Stimulated activated naive B cell treated with anti-CD40 and anti-IgM and Interleukin-4, amounts not matched to agents 10 μg/mL and 1 μg/mL and 100 μg/mL, for 72 hours (primary cell): ENCODE data around the gene HADH.
"Not testable (repeated sequence)": the region's sequence is repeated elsewhere in the genome, so short reads cannot be mapped to it uniquely, and the experiment has no call there.

Experiments
- ATAC-seq, 2 donors: fragments of 150-1000 bp; cut with Tn5 transposase; replicated peaks; 2 replicates each; pipeline ENCODE4 v1.10.0; 2021; ENCODE audit warnings: moderate library complexity in 1 of 2
- DNase-seq: peaks from one replicate; pipeline ENCODE4 v3.0.0; 2021
- H3K27ac Mint-ChIP-seq: one replicate; pipeline ENCODE4 v1.8.0; 2022; ENCODE audit warnings: mild to moderate bottlenecking, mixed read lengths
- H3K27me3 Mint-ChIP-seq, 2 donors: one replicate each; pipeline ENCODE4 v1.8.0; 2022; ENCODE audit warnings: mixed read lengths in 2 of 2
- H3K36me3 Mint-ChIP-seq, 2 donors: one replicate each; pipeline ENCODE4 v1.8.0; 2022; ENCODE audit warnings: mixed read lengths in 2 of 2, mild to moderate bottlenecking in 1 of 2
- H3K4me1 Mint-ChIP-seq, 2 donors: one replicate each; pipeline ENCODE4 v1.8.0; 2022; ENCODE audit warnings: mixed read lengths in 2 of 2, mild to moderate bottlenecking in 1 of 2
- H3K4me3 Mint-ChIP-seq, 2 donors: one replicate each; pipeline ENCODE4 v1.8.0; 2022; ENCODE audit warnings: mild to moderate bottlenecking in 2 of 2, mixed read lengths in 2 of 2, moderate library complexity in 1 of 2
- H3K9me3 Mint-ChIP-seq, 2 donors: one replicate each; pipeline ENCODE4 v1.8.0; 2022; ENCODE audit warnings: mixed read lengths in 2 of 2, mild to moderate bottlenecking in 1 of 2

Gene HADH

DNA sequence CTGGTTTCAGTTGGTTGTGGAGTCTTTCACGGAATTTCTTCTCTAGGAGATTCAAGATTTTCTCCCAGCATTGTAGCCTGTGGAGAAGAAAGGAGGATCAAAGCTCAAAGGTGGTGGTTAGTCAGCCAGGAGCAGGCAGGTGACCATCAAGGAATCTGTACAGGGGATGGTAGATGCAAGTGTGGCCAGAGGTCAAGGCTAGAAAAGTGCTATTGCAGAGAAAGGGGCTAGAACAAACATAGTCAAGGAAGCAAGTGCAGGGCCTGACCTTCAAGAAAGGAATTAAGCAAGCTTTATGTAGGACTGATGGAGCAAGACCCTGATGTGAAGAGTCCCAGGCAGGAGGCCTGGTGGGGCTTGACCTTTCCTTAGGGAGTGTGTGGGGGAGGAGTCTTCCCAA, 16.1 kb downstream of the HADH start:
- peaks cover 22 to 25% of the 10 kb centered on the region in 2 donors for H3K36me3 Mint-ChIP-seq
- H3K4me3 Mint-ChIP-seq: no peak overlapping the region
- no peak for ATAC-seq
- no peak overlapping the region for H3K27ac Mint-ChIP-seq
- H3K9me3 Mint-ChIP-seq: no peaks in the 10 kb centered on the region
- DNase-seq: no peak
- no peaks in the 10 kb centered on the region for H3K27me3 Mint-ChIP-seq
- peaks cover 12 to 25% of the 10 kb centered on the region in 2 donors for H3K4me1 Mint-ChIP-seq

DNA sequence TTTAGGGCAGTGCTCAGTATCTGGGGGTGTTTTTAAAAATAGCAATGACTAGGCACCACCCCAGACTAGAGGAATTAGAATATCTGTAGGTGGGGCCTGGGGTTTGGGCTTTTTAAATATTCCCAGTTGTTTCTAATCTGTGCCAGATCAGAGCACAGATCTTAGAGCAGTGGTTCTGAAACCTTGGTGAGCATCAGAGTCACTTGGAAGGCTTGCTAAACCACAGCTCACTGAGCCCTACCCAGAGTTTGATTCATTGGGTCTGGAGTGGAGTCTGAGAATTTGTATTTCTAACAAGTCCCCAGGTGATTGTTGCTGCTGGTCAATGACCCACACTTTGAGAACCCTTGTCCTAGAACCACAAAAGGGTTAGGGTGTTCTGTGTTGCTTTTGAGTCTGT, 16.7 kb downstream of the HADH start:
- ATAC-seq (peak in 1 of 2 donors; percentile 27), DNase-seq (no peak)
- H3K27me3 Mint-ChIP-seq: no peaks in the 10 kb centered on the region
- H3K9me3 Mint-ChIP-seq: no peaks in the 10 kb centered on the region
- peaks cover 11 to 25% of the 10 kb centered on the region in 2 donors for H3K4me1 Mint-ChIP-seq
- peaks cover 24 to 26% of the 10 kb centered on the region in 2 donors for H3K36me3 Mint-ChIP-seq
- no peak overlapping the region for H3K4me3 Mint-ChIP-seq
- no peak overlapping the region for H3K27ac Mint-ChIP-seq

DNA sequence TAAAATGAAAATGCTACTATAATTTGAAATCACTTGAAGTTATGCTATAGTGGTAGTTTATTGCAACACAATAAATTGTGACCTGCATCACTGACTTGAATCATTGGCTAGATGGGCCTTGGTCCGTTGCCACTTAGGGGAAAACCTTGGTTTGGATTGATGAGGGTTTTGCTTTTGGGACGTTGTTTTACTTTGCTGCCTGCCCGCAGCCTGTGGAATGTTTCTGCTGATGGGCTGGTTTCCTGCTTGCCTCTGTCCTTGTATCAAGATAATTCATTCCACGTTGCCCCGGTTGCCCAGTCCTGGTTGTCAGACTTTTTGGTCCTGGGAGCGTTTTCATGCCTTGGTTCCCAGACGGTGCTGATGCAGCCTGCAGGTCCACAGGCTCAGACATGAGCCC, 18.3 kb downstream of the HADH start:
- ATAC-seq (no peak), DNase-seq (no peak)
- no peak overlapping the region for H3K4me3 Mint-ChIP-seq
- peaks cover 12 to 31% of the 10 kb centered on the region in 2 donors for H3K4me1 Mint-ChIP-seq
- H3K27ac Mint-ChIP-seq: no peak overlapping the region
- H3K36me3 Mint-ChIP-seq: peaks cover 24 to 34% of the 10 kb centered on the region in 2 donors
- no peaks in the 10 kb centered on the region for H3K27me3 Mint-ChIP-seq
- H3K9me3 Mint-ChIP-seq: no peaks in the 10 kb centered on the region

DNA sequence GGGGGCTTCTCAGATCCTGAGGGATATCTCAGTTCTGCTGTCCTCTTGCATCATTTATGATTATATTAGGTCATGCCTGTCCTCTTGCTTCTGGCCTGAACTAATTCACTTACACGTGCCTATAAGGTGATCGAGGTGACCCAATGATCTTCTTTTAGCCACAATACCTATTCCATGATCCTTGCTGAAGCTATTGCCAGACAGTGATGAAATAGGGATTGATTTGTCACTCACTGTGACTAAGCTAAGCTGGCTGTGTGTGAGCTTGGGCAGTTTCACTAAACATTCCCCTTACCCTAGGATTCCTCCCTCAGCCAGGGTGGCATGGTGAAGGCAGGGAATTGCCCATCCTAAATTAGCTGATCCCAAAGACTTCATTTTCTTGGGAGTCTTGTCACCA, 19.0 kb downstream of the HADH start:
- Mint-ChIP-seq H3K27me3 (no peaks in the 10 kb centered on the region), H3K36me3 (peaks cover 21 to 34% of the 10 kb centered on the region in 2 donors), H3K27ac (peak overlapping the region; percentile 32), H3K9me3 (no peaks in the 10 kb centered on the region), H3K4me1 (peaks cover 10 to 25% of the 10 kb centered on the region in 2 donors), H3K4me3 (no peak overlapping the region)
- DNase-seq: no peak
- no peak for ATAC-seq

DNA sequence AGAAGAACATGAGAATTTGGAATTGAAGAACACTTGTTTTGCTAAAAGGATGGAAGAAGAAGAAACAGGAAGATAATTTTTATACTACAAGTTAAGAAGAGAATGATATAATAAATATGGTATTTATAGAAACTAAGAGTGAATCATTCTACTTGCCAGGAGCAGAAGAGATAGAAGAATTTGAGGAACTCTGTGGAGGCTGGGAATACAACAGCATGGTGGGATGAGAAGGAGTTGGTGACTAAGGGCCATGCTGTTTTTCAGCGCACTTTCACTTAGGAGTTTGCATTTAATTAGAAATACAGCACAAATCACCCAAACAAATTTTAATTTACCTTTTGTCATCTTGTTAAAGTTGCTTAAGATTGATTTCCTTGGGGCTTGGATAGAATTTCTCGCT, 20.5 kb downstream of the HADH start:
- ATAC-seq (no peak), DNase-seq (no peak)
- Mint-ChIP-seq H3K36me3 (peaks cover 21 to 45% of the 10 kb centered on the region in 2 donors), H3K4me1 (peaks cover 6 to 14% of the 10 kb centered on the region in 2 donors), H3K27ac (no peak overlapping the region), H3K4me3 (no peak overlapping the region), H3K27me3 (no peaks in the 10 kb centered on the region), H3K9me3 (no peaks in the 10 kb centered on the region)

DNA sequence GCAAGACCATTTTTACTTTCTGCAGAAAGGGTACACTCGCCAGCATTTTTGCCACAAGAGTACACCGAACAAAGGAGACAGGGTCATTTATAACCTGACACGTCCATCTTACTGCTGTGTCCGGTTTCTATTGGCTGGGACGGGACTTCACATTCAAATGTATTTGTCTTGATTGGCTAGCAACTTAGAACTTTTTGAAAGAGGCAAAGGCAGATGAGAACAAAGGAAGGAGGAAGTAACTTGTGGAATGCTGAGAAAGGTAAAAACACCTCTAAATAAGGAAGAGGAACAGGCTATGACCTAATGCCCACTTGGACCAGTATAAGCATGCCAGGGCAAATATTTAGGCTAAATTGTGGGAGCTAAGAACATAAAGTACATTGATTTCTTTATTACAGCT, 22.7 kb downstream of the HADH start:
- H3K36me3 Mint-ChIP-seq: peaks cover 23 to 48% of the 10 kb centered on the region in 2 donors
- not testable (repeated sequence) for H3K27me3 Mint-ChIP-seq

DNA sequence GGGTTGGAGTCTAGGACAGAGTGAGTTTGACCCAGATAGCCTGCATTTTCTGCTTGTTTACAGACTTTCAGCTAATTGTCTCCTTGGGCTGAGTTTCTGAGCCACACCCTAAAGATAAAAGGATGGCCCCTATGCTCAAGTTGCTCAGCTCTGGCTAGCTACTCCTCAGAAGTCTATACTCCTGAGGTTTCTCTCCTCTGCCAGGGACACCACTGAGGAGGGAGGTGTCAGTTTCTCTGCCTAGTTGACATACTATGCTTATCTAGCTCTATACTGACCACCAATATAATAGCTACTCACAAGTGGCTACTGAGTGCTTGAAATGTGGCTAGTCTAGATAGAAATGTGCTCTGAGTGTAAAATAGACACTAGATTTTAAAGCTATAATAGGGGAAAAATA, 23.6 kb downstream of the HADH start:
- ATAC-seq: no peak
- H3K4me1 Mint-ChIP-seq: peaks cover 2 to 7% of the 10 kb centered on the region in 2 donors
- no peak overlapping the region for H3K27ac Mint-ChIP-seq
- no peak overlapping the region for H3K4me3 Mint-ChIP-seq
- H3K36me3 Mint-ChIP-seq: peaks cover 23 to 48% of the 10 kb centered on the region in 2 donors
- no peak for DNase-seq
- H3K27me3 Mint-ChIP-seq: no peaks in the 10 kb centered on the region
- H3K9me3 Mint-ChIP-seq: no peaks in the 10 kb centered on the region

More for the DNA sequence above, 22.7 kb downstream of the HADH start:
- H3K4me1 Mint-ChIP-seq, H3K27ac Mint-ChIP-seq, DNase-seq, H3K9me3 Mint-ChIP-seq, H3K4me3 Mint-ChIP-seq, ATAC-seq: not testable (repeated sequence)

DNA sequence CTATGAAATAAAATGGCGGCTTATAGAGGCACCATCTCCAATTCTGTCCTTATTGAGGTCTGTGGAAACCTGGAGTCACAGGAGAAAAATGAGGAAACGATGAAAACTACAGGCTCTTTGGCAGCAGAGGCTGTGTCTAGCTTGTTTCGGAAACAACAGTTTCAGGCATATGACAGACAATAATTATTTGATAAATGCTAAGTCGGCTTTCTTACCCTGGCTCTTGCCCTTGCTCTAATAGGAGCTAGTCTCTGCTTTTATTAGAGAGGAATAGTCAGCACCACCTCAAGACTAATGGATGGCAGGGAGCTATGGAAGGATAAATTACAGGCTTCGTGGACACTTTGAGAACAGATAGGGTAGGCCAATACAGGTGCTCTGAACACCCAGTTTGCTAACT, 24.3 kb downstream of the HADH start:
- Mint-ChIP-seq H3K9me3 (no peaks in the 10 kb centered on the region), H3K27ac (no peak overlapping the region), H3K27me3 (no peaks in the 10 kb centered on the region), H3K36me3 (peaks cover 25 to 48% of the 10 kb centered on the region in 2 donors), H3K4me1 (peaks cover 4 to 12% of the 10 kb centered on the region in 2 donors), H3K4me3 (no peak overlapping the region)
- DNase-seq (no peak), ATAC-seq (no peak)

DNA sequence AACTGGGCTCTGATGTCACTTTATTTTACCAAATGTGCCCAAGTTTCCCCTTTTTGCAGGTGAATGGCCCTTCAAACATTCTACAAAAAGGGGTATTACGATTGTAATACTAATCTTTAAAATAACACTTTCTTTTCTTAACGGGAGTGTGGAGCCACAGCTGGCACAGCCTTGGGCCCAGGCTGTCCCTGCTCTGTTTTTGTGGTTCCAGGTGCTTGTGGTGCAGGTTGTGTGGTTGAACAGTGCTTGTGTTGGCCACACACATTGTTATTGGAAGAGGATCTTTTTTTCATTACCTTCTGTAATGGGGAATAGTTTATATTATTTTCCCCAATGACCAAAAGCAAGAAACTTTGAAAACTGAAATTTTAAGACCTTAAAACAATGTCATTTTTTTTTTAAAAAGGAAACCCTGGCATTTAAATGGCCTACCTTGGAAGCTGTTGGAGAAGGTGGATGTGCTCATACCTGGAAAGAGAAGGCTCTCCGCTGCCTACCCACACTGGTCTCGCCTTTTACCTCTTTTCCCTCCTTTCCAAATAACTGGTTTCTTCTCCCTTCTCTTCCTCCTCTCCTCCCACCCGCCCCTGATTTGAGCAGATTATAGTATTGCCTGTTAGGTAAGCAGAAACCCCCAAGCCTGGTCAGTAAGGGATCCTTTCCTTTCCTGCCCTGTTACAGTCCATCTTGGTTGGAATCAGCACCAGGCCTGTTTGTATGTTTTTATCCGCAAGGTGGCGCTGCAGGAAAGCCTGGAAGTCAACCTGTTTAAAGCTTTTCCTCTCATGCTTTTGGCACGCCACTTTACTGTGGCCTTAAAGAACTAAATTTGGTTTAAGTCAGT, 28.6 kb downstream of the HADH start:
- no peaks in the 10 kb centered on the region for H3K27me3 Mint-ChIP-seq
- peaks cover 2 to 14% of the 10 kb centered on the region in 2 donors for H3K4me1 Mint-ChIP-seq
- no peaks in the 10 kb centered on the region for H3K9me3 Mint-ChIP-seq
- H3K27ac Mint-ChIP-seq: peak overlapping the region; percentile 80
- no peak overlapping the region for H3K4me3 Mint-ChIP-seq
- DNase-seq (peak; percentile 58), ATAC-seq (peak; percentile 74 to 82)
- peaks cover 27 to 43% of the 10 kb centered on the region in 2 donors for H3K36me3 Mint-ChIP-seq

DNA sequence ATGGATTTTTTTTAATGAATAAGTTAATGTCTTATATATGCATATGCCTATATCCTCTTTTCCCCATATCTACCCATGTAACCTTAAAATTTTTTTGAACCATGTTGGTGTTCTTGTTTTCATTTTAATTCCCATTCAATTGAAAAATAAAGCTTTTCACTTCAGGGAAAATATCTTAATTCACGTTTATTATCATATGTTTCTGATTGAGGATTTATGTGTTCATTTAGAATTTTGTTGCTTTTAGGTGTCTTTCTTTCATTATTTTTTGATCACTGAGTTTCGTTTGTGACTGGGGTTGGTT, 29.1 kb downstream of the HADH start:
- H3K9me3 Mint-ChIP-seq: no peaks in the 10 kb centered on the region
- peaks cover 2 to 14% of the 10 kb centered on the region in 2 donors for H3K4me1 Mint-ChIP-seq
- DNase-seq: no peak
- ATAC-seq: no peak
- H3K36me3 Mint-ChIP-seq: peaks cover 27 to 43% of the 10 kb centered on the region in 2 donors
- H3K4me3 Mint-ChIP-seq: no peak overlapping the region
- H3K27ac Mint-ChIP-seq: no peak overlapping the region
- no peaks in the 10 kb centered on the region for H3K27me3 Mint-ChIP-seq

DNA sequence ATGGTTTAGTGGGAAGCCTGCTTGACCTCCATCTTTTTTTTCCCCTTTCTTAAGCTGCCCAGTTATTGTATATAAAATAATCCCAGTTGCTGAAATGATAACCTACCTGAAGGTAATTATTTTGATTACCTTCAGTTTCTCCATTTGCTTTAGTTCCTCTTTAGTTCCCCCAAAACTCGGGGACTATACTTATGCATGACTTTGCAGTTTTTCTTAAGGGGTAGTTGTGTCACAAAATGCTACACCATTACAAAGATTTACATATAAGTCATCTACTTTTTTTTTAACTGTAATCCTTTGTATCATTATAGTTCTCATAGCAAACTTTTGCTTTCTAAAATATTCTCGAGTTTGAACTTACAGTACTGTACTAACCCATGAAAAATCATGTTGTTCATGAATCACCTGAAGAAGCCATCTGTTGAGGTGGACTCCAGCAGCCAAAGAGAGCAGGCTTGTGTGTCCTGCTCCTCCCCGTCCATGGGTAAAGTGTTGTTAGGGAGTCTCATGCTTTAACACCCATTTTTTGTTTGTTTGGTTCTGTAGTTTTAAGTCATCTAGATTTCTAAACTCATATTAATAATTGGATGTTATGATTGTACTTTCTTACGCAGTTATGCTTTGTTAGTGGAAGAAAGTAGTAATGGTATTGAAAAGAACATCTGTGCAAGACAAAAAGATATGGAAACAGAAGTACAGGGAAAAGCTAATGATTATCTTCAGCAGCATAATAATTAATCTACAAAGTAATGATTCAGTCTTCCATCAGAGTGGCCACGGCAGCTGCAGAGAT, 34.6 kb downstream of the HADH start:
- ATAC-seq (no peak), DNase-seq (no peak)
- Mint-ChIP-seq H3K36me3 (peaks cover 25 to 54% of the 10 kb centered on the region in 2 donors), H3K4me1 (peaks cover 3 to 10% of the 10 kb centered on the region in 2 donors), H3K27ac (no peak overlapping the region), H3K27me3 (no peaks in the 10 kb centered on the region), H3K4me3 (no peak overlapping the region), H3K9me3 (no peaks in the 10 kb centered on the region)

DNA sequence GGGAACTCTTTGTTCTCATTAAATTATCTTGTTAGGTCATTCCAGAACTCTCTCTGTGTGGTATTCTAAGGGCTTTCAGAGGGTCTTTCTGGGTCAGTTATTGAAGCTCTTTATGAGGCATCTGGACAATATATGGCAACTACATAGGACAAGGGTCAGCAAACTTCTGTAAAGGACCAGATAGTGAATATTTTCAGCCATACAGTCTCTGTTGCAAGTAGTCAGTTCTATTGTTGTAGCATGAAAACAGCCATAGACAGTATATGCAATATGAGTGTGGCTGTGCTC, 35.1 kb downstream of the HADH start:
- DNase-seq (no peak), ATAC-seq (no peak)
- Mint-ChIP-seq H3K36me3 (peaks cover 24 to 54% of the 10 kb centered on the region in 2 donors), H3K4me1 (peaks cover 6 to 10% of the 10 kb centered on the region in 2 donors), H3K27ac (no peak overlapping the region), H3K27me3 (no peaks in the 10 kb centered on the region), H3K9me3 (no peaks in the 10 kb centered on the region), H3K4me3 (no peak overlapping the region)

DNA sequence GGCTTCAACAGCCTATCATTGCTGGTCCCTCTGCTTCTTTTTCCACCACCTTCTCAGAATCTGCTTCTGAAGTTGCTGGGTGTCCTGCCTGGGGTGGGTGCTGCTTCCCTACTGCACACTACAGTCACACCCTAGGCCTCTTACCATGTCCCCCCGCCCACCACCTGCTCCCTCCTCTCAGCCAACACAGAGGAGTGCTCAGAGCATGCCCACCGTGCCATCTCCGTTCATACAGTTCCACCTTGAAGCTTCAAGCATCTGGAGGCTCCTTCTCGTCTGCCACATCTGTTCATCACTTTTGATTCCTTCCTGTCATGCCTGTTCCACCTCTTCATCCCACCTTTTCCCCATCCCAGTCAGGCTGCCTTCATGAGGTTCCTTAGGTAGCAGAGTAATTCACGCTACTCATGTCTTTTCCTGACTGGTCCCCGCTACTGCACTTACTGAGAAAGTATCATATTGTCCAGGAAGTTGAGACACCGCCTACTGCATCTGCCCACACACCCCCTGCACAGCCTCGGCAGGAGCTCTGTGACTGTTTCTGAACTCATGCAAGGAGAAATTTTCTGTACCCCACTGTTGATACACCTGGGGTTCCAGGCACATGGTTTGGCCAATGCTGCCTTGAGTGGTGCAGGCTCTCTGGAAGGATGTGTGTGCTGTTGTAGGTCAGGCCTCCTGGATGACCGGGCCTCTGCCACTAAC, 39.5 kb downstream of the HADH start:
- Mint-ChIP-seq H3K27ac (peak overlapping the region; percentile 91), H3K27me3 (no peaks in the 10 kb centered on the region), H3K36me3 (peaks cover 27 to 53% of the 10 kb centered on the region in 2 donors), H3K4me3 (no peak overlapping the region), H3K4me1 (peaks cover 6 to 18% of the 10 kb centered on the region in 2 donors), H3K9me3 (no peaks in the 10 kb centered on the region)
- ATAC-seq (no peak), DNase-seq (no peak)

DNA sequence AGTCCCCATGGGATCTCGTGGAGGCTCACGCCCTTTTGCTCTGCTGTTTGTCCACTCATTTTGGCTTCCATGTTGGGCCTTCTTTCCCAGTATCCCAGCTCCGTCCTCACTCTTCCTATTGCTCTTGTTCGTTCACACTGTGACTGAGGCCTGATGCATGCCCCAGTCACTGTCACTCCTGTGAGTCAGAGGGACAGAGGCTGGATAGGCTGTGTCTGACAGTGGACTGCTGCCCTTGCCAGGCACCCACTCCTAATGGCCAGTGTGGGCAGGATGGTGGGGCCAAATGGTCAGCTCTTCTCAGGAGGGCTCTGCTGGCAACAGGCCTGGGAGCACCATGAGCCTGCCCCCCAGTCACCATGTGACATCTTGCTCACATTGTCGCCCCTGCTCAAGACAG, 40.0 kb downstream of the HADH start:
- H3K27ac Mint-ChIP-seq: no peak overlapping the region
- H3K27me3 Mint-ChIP-seq: no peaks in the 10 kb centered on the region
- ATAC-seq (no peak), DNase-seq (no peak)
- peaks cover 32 to 52% of the 10 kb centered on the region in 2 donors for H3K36me3 Mint-ChIP-seq
- H3K4me1 Mint-ChIP-seq: peaks cover 9 to 18% of the 10 kb centered on the region in 2 donors
- H3K9me3 Mint-ChIP-seq: no peaks in the 10 kb centered on the region
- H3K4me3 Mint-ChIP-seq: no peak overlapping the region
